Lower lobe of right lung (tissue), 2 donors: Measurements from ENCODE around the gene FAM135A. TPM values are rescaled to one million over a fixed set of nuclear protein-coding genes. Genes with fewer than 3 reads are reported as not detected.
"Not testable (repeated sequence)": the region's sequence is repeated elsewhere in the genome, so short reads cannot be mapped to it uniquely, and the experiment has no call there.

Experiments
- ATAC-seq, 2 donors: fragments of 200-7000 bp; cut with Tn5 transposase; one replicate each; pipeline ENCODE4 v1.9.1; 2020 to 2022; ENCODE audit warnings: mild to moderate bottlenecking in 2 of 2, moderate library complexity in 2 of 2
- DNase-seq: peaks from one replicate; pipeline ENCODE4 v3.0.0-alpha.2; 2020
- H3K27ac ChIP-seq: fragments of 200-600 bp; one replicate; pipeline ENCODE4 v1.8.0; 2022
- H3K27me3 ChIP-seq: fragments of 200-600 bp; one replicate; pipeline ENCODE4 v1.8.0; 2022; ENCODE audit warnings: low read depth
- H3K36me3 ChIP-seq: fragments of 200-600 bp; one replicate; pipeline ENCODE4 v1.8.0; 2022; ENCODE audit warnings: mild to moderate bottlenecking
- H3K4me1 ChIP-seq: fragments of 200-600 bp; one replicate; pipeline ENCODE4 v1.8.0; 2022
- H3K4me3 ChIP-seq: fragments of 200-600 bp; one replicate; pipeline ENCODE4 v1.8.0; 2022; ENCODE audit warnings: mild to moderate bottlenecking
- H3K9me3 ChIP-seq: fragments of 200-600 bp; one replicate; pipeline ENCODE4 v1.8.0; 2022
- intact Hi-C: fragments of 100-400 bp; cut with DNase I; formaldehyde crosslinking; loops from one replicate; pipeline ENCODE4 v1.11.0; 2022
- total RNA-seq: library from RNA; stranded (reverse); fragmentation: NEBNext Ultra II Directional; extraction: Animal tissue kit (Norgen Biotek cat#: 25700); gene quantifications from one replicate; pipeline ENCODE4 v1.2.1, GENCODE V29; 2021
- TF ChIP-seq, protein P1 (sequence below): fragments of 200-600 bp; IDR thresholded peaks from one replicate; pipeline ENCODE4 v1.8.0; 2022; ENCODE audit warnings: antibody characterized with exemption, mild to moderate bottlenecking
- donor health status: DM: no; HTN: yes; CAD: no; lungs with severe emphysema.

FAM135A gene
- total RNA-seq, 1 donor from 2014 or later = 20.3 TPM

DNA sequence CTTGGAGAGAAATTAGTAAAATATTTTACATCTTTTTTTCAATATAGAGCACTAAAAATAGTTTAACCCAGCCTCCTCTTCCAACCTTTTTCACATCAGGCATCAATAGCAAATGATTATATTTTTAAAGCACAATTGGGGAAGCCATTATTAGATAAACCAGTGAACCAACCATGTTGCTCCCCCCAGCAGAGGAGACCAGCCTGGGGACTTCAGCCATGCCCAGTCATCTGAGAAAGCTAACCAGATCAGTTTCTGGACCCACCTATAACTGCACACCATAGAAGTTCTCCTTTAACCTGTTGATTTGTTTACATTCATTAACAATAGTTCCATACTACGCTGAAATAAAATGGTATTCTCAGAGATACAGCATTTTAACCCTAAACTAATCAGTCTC is 139.7 kb downstream of the FAM135A start:
- no peaks in the 10 kb centered on the region for H3K4me1 ChIP-seq
- ATAC-seq (no peak), DNase-seq (no peak)
- H3K27me3 ChIP-seq = no peaks in the 10 kb centered on the region
- no peak overlapping the region for H3K4me3 ChIP-seq
- no peaks in the 10 kb centered on the region for H3K9me3 ChIP-seq
- no peaks in the 10 kb centered on the region for H3K36me3 ChIP-seq
- no peak overlapping the region for H3K27ac ChIP-seq
- intact Hi-C loops = no loop called here
- TF ChIP-seq, protein P1, sequence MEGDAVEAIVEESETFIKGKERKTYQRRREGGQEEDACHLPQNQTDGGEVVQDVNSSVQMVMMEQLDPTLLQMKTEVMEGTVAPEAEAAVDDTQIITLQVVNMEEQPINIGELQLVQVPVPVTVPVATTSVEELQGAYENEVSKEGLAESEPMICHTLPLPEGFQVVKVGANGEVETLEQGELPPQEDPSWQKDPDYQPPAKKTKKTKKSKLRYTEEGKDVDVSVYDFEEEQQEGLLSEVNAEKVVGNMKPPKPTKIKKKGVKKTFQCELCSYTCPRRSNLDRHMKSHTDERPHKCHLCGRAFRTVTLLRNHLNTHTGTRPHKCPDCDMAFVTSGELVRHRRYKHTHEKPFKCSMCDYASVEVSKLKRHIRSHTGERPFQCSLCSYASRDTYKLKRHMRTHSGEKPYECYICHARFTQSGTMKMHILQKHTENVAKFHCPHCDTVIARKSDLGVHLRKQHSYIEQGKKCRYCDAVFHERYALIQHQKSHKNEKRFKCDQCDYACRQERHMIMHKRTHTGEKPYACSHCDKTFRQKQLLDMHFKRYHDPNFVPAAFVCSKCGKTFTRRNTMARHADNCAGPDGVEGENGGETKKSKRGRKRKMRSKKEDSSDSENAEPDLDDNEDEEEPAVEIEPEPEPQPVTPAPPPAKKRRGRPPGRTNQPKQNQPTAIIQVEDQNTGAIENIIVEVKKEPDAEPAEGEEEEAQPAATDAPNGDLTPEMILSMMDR = no peak

DNA sequence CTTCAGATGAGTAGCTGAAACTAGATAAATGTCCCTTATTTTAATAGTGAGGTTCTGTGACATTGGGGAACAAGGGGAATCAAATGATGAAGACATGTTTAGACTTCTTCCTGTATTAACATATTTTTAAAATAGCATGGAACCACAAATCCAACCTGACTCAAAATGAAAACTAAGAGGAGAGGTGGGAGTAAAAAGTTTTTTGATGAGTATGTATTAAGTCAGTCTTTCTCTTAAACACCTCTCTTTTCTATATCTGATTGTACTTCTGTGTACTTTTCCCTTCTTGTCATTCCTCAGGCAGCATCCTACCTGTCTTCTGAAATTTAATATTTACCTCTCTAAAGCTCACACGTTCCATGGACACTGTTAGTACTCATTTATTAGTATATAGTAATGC is 144.7 kb downstream of the FAM135A start:
- H3K9me3 ChIP-seq = no peaks in the 10 kb centered on the region
- DNase-seq (no peak), ATAC-seq (no peak)
- H3K27ac ChIP-seq = no peak overlapping the region
- H3K4me1 ChIP-seq = no peaks in the 10 kb centered on the region
- no peak overlapping the region for H3K4me3 ChIP-seq
- no peaks in the 10 kb centered on the region for H3K27me3 ChIP-seq
- H3K36me3 ChIP-seq = peaks cover 10% of the 10 kb centered on the region
- intact Hi-C loops = no loop called here
- TF ChIP-seq, protein P1 = no peak

DNA sequence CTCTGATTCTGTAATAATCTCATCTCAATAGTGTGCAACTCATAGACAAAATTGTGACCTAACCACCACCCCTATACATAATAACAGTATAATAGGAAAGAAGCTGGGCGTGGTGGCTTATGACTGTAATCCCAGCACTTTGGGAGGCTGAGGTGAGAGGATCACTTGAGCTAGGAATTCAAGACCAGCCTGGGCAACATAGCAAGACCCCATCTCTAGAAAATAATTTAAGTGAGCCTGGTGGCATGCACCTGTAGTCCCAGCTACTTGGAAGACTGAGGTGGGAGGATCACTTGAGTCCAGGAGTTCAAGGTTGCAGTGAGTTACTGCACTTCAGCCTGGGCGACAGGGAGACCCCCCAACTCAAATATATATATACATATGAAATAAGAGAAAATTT is 149.1 kb downstream of the FAM135A start:
- H3K4me1 ChIP-seq, H3K27me3 ChIP-seq, H3K9me3 ChIP-seq, H3K4me3 ChIP-seq, H3K36me3 ChIP-seq, intact Hi-C loops, H3K27ac ChIP-seq, ATAC-seq, DNase-seq: not testable (repeated sequence)

DNA sequence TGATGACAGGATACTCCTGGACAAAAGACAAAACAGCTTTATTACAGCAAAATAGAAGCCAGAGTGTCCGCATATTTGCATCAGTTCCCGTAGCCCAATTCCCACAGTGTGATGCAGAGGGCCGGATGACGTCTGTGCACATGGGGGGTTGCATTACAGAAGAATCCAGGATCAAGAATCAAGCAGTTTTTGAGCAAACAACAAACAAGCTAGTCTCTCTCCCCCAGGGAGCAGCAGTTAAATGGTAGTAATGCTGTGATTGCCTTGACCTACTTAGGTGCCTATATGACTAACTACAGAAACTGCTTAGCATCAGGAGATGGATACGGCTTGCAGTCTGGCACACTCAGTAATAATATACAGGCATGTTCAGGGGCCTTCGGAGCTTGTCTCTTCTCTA is 150.2 kb downstream of the FAM135A start:
- H3K27me3 ChIP-seq = no peaks in the 10 kb centered on the region
- H3K4me1 ChIP-seq = peaks cover 15% of the 10 kb centered on the region
- no peak overlapping the region for H3K4me3 ChIP-seq
- TF ChIP-seq, protein P1 = no peak
- intact Hi-C loops = no loop called here
- H3K27ac ChIP-seq = no peak overlapping the region
- DNase-seq = no peak
- H3K36me3 ChIP-seq = peaks cover 10% of the 10 kb centered on the region
- ATAC-seq = no peak
- no peaks in the 10 kb centered on the region for H3K9me3 ChIP-seq

DNA sequence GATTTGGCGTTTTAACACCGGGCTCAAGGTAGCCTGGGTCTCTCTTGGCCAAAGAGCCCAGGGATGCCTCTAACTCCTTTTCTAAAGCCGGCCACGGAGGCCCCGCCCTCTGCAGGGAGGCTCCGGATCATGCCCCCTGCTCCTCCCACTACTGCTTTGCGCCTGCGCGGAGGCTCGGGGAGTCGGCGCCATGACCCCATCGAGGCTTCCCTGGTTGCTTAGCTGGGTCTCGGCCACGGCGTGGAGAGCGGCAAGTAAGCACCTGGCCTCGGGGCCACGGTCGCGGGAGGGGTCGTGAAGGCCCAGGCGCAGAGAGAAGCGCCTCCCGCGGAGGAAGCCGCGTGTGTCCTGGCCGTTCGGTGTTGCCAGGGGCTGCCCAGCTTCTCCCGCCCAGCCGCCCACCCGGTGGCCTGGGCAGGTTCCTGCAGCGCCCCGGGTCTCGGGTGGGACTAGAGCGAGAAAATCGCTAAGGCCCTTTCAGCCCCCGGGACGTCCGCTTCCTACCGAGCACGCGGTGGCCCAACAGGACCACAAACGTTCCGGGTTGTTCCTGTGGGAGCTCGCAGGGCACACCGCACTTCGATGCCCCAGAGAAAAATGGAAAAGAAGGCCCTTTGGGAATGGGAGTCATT is 153.6 kb downstream of the FAM135A start, which contains the start of gene SDHAF4:
SDHAF4 (plus strand) TSS at position 180 of the 632 bp plus-strand sequence; CDS start at position 191, 11 bp downstream.
- Histone ChIP-seq H3K27ac (peak within 1 kb of the TSS; percentile 91), H3K9me3 (no peaks in the 10 kb centered on the region), H3K27me3 (no peaks in the 10 kb centered on the region), H3K36me3 (no peaks in the 10 kb centered on the region), H3K4me1 (peaks cover 15% of the 10 kb centered on the region), H3K4me3 (peak within 1 kb of the TSS; percentile 95)
- ATAC-seq (peak; percentile 100), DNase-seq (peak; percentile 96)
- intact Hi-C loops = no loop called here
- TF ChIP-seq, protein P1 = no peak

DNA sequence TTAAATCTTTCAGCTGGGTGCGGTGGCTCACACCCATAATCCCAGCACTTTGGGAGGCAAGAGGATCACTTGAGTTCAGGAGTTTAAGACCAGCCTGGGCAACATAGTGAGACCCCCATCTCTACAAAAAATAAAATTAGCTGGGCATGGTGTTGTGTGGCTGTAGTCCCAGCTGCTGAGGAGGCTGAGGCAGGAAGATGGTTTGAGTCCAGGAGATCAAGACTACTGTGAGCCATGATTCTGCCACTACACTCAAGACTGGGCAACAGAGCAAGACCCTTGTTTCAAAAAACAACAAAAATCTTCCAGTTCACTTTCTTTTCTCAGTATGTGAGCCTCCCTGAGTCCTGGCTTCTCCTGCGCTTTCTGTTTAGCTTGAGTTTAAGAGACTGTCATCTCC is 161.3 kb downstream of the FAM135A start:
- TF ChIP-seq, protein P1 = no peak
- H3K4me1 ChIP-seq = peaks cover 3% of the 10 kb centered on the region
- DNase-seq = no peak
- intact Hi-C loops = no loop called here
- H3K27me3 ChIP-seq = no peaks in the 10 kb centered on the region
- H3K4me3 ChIP-seq = no peak overlapping the region
- no peaks in the 10 kb centered on the region for H3K9me3 ChIP-seq
- peaks cover 4% of the 10 kb centered on the region for H3K36me3 ChIP-seq
- H3K27ac ChIP-seq = no peak overlapping the region
- no peak for ATAC-seq
